Measurements from ENCODE around the gene P4HB.

P4HB gene

DNA sequence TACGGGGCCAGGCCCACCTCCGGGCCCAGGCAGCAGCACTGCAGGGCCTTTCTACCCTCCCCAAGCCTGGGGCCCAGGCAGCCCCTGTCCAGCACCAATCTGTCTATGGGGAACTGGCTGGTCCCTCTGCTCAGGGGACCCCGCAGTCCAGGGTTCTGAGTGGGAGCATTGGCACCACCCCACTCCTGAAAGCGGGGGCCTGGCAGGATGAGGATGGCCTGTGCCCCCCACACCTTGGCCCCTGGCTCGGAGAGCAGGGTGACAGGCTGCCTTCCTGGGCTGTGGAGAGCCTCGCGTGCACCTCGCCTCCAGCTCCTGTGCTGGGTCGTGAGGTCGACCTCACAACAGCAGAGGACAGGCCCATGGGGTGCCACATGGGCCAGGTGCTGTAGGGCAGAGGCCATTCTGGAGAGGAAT, 43.1 kb upstream of the P4HB start:
- DNase-seq (ENCODE audit: low read depth in 1 of 2, low spot score in 1 of 2): no peak
- Histone ChIP-seq H3K27ac (replicated peaks) (no peak overlapping the region), H3K27me3 (ENCODE audit: insufficient read depth, poor library complexity, severe bottlenecking) (peaks cover 5% of the 10 kb centered on the region), H3K4me3 (replicated peaks; ENCODE audit: insufficient read depth, low read length) (no peak overlapping the region)
- TF ChIP-seq POLR2AphosphoS5 (IDR thresholded peaks at IDR 0.05; ENCODE audit: low read depth) (no peak), REST (IDR thresholded peaks at IDR 0.05; ENCODE audit: insufficient replicate concordance, low read depth) (no peak), SPI1 (IDR thresholded peaks at IDR 0.05; ENCODE audit: borderline replicate concordance, low read depth) (no peak), GABPA (IDR thresholded peaks at IDR 0.05; ENCODE audit: low read depth) (no peak)
- TF ChIP-seq, protein P1, sequence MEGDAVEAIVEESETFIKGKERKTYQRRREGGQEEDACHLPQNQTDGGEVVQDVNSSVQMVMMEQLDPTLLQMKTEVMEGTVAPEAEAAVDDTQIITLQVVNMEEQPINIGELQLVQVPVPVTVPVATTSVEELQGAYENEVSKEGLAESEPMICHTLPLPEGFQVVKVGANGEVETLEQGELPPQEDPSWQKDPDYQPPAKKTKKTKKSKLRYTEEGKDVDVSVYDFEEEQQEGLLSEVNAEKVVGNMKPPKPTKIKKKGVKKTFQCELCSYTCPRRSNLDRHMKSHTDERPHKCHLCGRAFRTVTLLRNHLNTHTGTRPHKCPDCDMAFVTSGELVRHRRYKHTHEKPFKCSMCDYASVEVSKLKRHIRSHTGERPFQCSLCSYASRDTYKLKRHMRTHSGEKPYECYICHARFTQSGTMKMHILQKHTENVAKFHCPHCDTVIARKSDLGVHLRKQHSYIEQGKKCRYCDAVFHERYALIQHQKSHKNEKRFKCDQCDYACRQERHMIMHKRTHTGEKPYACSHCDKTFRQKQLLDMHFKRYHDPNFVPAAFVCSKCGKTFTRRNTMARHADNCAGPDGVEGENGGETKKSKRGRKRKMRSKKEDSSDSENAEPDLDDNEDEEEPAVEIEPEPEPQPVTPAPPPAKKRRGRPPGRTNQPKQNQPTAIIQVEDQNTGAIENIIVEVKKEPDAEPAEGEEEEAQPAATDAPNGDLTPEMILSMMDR (IDR thresholded peaks at IDR 0.05; ENCODE audit: insufficient read depth, low read length): no peak

DNA sequence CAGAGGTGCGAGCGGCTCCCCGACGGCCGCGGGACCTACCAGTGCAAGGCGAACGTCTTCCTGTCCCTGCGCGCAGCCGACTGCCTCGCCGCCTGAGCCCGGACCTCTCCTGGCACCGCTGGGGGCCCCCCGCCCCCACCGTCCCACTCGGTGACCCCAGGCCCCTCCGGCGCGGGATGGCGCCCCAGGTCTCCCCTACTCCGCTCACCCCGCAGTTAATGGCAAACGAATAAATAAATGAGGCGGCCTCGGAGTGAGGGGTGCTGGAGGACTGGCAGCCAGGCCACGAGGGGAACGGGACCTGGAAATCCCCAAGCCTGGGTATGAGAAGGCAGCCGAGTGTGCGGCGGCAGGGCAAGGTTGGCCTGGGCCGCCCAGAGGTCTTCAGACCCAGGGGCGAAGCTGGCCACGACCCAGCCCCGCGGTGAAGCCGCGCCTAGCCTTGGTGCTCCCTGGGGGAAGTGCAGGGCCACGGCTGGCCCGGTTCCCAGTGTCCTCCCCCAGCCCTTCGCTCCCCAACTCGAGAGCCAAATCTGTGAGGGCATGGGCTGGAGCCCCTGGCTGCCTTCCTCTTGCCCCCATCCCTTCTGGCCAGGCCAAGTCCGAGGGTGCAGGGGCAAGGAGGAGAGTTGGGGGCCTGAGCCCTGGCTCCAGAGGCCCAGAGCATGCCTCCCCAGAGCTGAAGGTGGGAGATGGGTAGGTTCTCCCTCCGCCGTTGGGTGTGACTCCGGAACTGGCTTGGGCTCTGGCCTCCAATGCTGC, 42.5 kb upstream of the P4HB start:
- TF ChIP-seq GABPA (IDR thresholded peaks at IDR 0.05; ENCODE audit: low read depth) (no peak), POLR2AphosphoS5 (IDR thresholded peaks at IDR 0.05; ENCODE audit: low read depth) (peak; percentile 33; the same call in 1 of the 2 replicates), SPI1 (IDR thresholded peaks at IDR 0.05; ENCODE audit: borderline replicate concordance, low read depth) (no peak), REST (IDR thresholded peaks at IDR 0.05; ENCODE audit: insufficient replicate concordance, low read depth) (no peak)
- TF ChIP-seq, protein P1 (IDR thresholded peaks at IDR 0.05; ENCODE audit: insufficient read depth, low read length): no peak
- Histone ChIP-seq H3K4me3 (replicated peaks; ENCODE audit: insufficient read depth, low read length) (no peak overlapping the region), H3K27me3 (ENCODE audit: insufficient read depth, poor library complexity, severe bottlenecking) (peaks cover 5% of the 10 kb centered on the region), H3K27ac (replicated peaks) (no peak overlapping the region)
- no peak for DNase-seq (ENCODE audit: low read depth in 1 of 2, low spot score in 1 of 2)

DNA sequence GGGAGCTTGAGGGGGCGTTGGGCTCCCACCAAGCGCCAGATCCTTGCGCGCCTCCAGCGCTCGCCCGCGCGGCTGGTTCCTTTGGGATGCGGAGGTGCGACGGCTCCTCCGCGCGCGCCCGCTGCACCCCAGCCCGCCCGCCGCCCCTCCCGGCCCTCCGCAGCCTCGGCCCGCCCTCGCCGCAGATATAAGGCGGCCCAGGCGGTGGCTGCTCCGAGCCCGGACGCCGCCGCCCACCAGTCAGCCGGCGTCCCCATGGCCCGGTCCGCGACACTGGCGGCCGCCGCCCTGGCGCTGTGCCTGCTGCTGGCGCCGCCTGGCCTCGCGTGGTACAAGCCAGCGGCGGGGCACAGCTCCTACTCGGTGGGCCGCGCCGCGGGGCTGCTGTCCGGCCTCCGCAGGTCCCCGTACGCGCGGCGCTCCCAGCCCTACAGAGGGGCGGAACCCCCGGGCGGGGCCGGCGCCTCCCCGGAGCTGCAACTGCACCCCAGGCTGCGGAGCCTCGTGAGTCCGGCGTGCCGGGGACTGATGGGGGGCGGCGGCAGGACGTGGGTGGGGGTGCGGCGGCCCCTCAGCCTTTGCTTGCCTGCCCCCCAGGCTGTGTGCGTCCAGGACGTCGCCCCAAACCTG, 41.8 kb upstream of the P4HB start, which contains the start of gene NPB:
NPB (plus strand) TSS at position 216 of the 630 bp plus-strand sequence; CDS start at position 256, 40 bp downstream.
- TF ChIP-seq REST (IDR thresholded peaks at IDR 0.05; ENCODE audit: insufficient replicate concordance, low read depth) (no peak), SPI1 (IDR thresholded peaks at IDR 0.05; ENCODE audit: borderline replicate concordance, low read depth) (no peak), GABPA (IDR thresholded peaks at IDR 0.05; ENCODE audit: low read depth) (no peak)
- TF ChIP-seq, protein P1 (IDR thresholded peaks at IDR 0.05; ENCODE audit: insufficient read depth, low read length): no peak
- DNase-seq (ENCODE audit: low read depth in 1 of 2, low spot score in 1 of 2): no peak
- Histone ChIP-seq H3K27ac (replicated peaks) (no peak within 1 kb of the TSS), H3K4me3 (replicated peaks; ENCODE audit: insufficient read depth, low read length) (no peak within 1 kb of the TSS), H3K27me3 (ENCODE audit: insufficient read depth, poor library complexity, severe bottlenecking) (peaks cover 5% of the 10 kb centered on the region)

All from HL-60 (cell line).